GM19238 (cell line): ENCODE measurements around the gene THSD7A.

Experiments used
- DNase-seq: peaks from one replicate; pipeline ENCODE4 v3.0.0; 2011; ENCODE audit warnings: low spot score; ENCODE audit not compliant: insufficient read length

Gene THSD7A

DNA sequence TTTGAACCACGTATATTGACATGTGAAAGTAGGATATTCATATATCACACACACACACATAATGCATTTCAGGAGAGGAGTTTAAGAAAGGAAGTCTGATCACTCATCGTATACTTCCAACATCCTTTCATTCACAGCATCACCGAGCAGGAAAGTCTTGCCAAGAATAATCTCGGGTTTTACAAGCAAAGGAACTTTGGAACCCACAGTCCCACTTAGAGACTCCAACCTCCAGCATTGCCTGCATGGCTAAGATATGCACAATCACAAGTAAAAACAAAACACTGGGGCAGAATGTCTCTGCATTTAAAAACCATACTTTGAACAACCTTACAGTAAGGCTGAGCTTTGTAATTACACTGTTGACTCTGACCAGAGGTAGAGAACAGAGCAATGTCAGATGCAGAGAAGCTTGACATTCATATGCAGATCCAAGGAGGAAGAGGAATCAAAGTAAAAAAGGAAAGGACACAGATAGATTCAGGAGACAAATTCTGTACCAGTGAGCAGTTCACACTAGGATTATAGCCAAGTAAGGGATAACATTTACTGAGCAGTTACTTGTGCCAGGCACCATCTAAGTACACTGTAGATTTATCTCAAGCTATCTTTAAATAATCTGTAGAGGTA lies 14.8 kb downstream of the THSD7A start:
- no peak for DNase-seq

DNA sequence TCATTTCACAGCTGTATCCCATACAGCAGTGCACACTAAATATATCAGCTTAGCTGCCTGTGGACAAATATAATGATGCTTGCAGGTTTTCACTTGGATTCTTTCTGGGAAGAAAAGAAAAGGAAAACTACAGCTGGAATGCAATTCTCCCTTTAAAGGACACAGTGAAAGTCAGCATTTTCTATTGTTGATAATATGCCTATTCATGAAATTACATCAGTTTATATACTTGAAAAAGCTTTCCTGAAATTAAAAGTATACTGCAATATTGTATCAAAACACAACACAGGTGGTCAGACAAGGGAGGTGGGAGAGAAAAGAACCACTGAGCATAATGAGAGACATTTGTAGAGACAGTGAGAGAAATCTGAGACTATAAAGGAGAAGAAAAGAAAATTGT lies 20.3 kb downstream of the THSD7A start:
- DNase-seq = no peak

DNA sequence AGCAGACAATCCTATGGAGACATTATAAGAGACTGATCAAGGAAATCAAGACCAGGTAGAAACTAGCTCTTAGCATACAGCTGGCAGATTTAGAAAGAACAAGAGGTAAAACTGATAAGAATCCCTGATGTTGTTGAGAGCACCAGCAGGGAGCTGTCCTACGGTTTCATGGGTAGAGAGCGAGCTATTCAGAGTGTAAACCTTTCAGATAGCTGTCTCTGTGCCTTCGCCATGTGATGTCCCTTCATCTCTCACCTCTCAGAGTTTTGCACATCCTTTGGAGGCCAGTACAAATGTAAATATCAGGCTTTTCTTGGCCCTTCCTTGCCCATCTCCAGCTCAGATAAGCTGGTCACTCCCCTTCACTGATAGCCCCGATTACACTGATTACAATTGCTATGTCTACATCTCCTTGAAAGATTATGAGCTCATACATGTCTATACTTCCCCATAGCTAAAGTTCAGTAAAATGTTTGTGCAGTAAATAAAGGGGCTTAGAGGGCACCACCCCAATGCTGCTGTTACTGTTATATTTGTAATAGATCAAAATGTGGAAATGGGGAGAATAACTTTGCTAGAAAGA lies 21.9 kb downstream of the THSD7A start:
- DNase-seq = no peak

DNA sequence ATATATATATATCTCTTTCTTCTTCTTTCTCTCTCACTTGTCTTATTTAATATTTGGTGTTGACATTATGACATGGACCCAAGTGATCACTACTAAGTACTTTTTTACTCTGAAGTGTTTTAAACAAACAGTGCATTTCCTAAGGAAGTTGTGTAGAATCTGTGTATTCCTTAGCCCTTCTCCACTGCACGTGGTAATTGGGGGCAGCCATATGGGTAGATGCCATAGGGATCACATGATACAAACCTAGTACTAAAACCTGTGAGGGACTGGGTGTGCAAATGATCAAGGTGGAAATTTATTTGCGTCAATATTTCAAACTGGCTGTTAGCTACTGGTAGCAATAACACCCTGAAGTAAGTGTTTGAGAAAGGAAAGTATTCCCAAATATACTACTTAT lies 25.0 kb downstream of the THSD7A start:
- DNase-seq = no peak

DNA sequence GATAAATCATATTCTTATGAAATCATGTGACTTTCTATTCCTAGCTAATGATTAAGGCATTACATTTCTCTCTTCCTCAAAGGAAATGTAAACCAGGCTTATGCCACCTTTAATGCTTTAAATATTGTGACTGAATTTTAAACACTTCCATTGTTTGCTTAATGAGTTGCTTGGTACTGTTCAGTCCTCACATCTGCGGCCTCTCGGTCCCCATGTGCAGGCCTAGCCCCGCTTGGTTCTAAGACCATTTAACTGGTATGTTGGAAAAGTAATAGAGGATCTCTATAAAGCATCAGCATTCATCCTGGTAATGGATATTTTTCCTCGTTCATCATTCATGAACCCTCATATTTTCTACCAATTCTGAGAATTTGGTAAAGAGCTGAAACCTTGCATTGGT lies 27.4 kb downstream of the THSD7A start:
- no peak for DNase-seq

DNA sequence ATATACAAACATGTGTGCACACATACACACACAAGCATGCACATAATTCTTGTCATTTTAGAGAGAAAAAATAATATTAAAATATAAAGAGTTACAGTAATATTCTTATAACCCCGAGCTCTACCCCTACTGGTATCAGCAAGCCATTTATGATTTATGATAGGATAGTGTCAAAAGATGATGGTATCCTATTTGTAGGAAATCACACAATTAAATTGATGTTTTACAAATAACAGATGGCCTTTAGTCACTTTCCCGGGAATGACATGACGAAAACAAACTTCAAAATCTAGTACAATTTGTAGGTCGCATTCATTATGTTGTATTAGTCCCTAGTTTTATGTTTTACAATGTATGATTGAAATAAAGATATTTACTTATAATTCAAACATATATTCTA lies 36.8 kb downstream of the THSD7A start:
- DNase-seq = no peak

DNA sequence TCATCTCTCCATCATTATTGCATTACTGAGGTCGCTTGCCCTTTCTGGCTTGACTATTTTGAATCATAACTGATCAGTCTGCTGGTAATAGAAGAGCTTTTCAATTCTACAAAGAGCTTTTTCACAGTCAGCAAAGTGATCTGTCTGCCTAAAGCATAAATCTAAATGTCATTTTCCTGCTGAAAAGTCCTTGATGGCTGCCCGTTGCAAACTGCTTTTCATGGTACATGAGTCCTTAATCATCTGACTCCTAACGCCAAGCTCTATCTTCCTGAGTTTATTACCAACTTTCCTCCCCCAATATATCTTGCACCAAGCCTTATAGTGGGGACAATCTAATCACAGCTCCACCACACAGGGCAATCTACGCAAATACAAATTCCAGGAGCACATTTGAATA lies 39.8 kb downstream of the THSD7A start:
- no peak for DNase-seq

DNA sequence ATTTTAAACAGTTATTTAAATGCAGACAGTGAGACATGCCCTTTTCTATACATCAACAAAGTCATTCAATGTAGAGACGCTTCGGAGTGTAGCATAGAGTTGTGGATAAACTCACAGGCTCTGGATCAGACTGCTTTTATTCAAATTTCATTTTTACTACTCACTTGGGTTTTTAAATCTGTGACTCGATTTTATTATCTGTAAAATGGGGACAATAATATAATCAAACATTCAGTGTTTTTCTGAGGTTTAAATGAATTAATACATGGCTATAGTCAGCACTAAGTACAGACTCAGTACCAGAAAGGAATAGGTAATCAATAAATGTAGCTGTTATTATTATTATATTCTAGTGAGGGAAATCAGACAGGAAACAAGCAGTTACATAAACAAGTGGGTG lies 43.4 kb downstream of the THSD7A start:
- no peak for DNase-seq

DNA sequence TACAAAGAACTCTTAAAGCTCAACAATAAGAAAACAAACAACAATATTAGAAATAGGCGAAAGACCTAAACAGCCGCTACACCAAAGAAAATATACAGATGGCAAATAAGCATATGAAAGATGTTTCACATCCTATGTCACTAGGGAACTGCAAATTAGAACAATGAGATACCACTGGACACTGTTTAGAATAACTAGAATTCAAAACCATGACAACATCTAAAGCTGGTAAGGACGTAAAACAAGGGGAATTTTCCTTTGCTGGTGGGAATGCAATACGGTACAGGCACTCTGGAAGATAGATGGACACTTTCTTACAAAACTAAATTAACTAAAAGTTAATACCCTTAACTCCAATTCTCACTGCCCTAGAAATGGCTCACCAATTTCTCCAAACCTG lies 44.5 kb downstream of the THSD7A start:
- DNase-seq = no peak

DNA sequence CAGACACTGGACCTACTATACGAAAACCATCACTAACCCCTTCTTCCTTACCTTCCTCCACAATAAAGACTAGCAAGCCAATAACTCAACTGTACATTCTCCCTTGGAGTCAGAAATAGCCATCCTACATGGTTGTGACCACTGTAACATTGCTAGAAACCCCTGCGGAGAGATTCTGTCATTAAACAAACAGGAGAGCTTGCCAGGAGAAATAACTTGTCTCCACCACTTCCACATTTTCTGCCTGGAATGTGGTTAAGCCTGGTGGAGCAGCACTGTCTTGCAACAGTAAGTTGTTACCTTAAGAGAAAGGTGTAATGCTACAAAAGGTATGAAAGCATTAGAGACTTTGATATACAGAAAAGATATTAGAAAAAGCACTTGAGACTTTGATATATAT lies 45.8 kb downstream of the THSD7A start:
- DNase-seq = no peak

DNA sequence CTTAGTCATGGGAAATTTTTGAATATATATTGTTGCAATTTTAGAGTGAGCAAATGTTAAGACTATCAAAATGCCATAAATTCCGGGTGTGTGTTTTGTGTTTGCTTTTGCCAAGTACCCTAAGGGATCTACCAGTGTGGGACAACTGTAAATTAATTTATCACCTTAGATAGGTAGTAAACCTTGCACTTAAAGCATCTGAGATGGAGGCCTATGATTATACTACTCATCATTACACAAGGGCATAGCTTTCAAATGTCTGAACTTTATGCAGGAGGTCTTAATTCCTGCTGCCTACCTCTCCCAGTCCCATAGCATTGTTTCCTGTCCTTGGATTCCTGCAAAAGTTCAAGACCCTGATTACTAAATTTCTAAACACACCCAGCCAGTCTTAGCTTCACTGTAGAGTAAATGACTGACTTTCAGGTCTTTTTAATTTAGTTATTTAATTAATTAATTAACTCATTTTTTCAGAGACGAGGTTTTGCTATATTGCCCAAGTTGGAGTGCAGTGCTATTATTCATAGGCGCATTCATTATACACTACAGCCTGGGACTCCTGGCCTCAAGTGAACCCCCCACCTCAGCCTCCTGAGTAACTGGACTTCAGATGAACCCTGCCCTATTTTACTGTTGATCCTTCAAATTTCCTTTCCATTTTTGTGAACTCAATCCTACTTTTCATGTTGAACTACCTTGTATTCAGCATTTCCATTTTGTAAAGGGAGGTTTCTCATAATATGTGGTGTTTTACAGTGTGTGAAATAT lies 47.0 kb downstream of the THSD7A start:
- DNase-seq = no peak

DNA sequence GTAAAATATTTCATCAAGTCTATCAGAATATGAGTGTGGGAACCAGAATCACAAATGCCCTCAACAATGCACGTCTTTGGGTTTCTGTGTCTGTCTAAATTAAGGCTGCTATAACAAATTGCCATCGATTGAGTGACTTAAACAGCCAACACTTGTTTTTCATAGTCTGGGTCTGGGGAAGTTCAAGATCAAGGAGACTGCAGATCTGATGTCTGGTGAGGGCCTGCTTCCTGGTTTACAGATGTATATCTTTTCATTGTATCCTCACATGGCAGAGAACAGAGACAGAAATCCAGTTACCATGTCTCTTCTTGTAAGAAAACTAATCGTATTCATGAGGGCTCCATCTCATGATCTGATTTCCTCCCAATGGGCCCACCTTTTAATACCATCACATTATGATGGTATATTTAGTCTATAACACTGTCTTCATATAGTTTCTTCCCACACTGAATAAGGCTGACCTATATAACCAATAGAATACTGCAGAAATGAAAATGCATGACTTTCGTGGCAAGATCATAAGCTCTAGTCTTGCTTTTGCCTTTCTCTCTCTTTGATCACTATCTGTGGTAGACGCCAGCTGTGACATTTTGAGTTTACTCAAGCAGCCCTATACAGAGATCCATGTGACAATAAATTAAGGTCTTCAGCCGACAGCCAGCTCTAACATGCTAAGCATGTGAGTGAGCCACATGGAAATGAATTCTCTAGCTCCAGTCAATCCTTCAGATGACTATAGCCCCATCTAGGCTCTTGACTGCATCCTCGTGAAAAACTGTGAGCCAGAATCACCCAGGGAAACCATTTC lies 51.9 kb downstream of the THSD7A start:
- DNase-seq = no peak

DNA sequence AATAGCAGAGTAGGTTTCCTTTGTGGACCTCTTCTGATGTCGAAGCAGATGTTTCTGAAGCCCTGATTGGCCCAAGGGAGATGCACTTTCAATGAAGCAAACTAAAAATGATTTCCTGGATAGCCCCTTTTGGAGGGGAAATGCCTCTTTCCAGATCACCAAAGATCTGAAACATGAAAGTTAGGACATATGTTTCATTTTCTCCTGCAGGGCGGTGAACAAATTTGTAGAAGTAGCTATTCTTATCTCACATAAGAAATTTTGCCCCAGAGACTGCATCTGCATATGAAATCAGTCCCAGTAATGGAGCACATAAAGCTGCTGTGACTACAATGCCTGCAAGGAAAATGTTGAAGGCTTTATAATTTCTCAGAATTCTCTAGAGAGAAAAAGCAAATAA lies 56.0 kb downstream of the THSD7A start:
- DNase-seq = no peak

DNA sequence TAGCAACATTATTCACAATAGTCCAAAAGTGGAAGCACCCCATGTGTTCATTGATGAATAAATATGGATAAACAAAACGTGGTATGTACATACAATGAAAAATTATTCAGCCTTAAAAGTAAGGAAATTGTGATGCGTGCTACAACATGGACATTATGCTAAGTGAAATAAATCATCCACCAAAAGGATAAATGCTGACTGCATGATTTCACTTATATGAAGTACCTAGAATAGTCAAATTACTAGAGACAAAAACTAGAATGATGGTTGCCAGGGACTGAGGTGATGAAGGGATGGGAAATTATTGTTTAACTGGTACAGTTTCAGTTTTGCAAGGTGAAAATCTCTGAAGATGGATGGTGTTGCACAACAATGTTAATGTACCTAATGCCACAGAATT lies 56.6 kb downstream of the THSD7A start:
- DNase-seq = no peak

DNA sequence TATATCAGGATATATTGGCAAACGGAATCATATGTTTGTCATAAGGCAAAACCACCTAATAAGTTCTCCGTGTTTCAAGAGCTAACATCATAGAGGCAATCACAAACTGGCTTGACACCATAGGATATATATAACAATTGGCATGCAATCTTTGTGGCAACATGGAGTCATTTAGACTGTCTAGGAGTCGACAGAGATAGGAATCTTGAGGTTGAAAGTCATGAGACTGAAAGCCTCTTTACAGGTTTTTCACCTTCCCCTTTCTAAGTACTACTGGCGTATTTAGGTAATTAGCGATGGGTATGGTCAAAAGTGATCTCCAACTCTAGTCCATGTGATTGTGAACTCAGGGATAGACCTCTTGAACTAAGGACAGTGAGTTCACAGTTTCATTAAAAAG lies 63.7 kb downstream of the THSD7A start:
- DNase-seq = no peak

DNA sequence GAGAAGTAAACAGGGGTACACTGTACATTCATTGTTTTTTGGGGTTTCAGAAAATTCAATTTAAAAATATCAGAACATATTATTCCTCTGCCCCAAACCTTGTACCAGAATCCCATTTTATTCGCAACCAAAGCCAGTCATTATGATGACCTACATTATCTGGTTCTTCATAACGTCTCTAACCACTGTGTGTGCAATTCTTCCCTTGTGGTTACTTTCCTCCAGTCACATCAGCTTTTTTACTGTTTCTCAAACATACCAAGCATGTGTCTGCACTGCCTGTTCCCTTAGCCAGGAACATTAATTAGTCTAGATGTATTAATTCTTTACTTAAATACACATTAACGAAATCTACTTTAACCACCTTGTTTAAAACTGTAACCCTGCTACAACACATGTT lies 64.8 kb downstream of the THSD7A start:
- DNase-seq = no peak

DNA sequence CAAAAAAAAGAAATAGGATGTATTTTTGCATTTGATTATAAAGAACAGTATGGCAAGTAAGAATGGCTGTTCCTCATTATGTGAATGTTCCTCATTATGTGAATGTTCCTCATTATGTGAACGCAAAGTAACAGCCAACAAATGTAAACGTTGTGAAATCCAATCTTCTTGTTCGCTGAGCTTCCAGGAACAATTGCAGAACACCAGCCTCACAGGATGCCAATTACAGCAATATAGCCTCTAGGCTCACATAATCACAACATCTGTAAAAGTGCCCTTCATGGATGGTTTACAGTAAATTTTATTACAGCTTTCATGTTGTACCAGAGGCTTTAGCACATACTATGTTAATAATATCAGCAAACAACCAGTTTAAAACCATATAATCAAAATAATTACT lies 71.6 kb downstream of the THSD7A start:
- DNase-seq = no peak

DNA sequence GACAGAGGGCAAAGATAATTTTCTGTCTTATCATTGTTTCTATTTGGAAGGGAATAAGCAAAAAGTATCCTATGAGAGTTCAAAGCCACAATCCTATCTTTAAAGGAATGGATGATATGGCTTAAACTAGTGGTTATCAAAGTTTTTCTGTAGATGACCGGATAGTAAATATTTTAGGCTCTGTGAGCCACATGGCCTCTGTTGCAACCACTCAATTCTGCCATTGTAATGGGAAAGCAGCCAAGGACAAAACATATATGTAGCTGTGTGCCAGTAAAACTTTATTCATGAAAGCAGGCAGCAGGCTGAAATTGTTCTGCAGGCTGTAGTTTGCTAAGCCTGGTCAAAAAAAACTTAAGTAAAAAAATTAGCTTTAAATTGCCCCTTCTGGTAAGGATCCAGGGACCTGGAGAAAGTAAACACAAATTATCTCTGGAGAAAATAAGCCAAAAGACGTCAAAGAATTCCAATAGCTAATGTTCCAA lies 73.3 kb downstream of the THSD7A start:
- DNase-seq = no peak

DNA sequence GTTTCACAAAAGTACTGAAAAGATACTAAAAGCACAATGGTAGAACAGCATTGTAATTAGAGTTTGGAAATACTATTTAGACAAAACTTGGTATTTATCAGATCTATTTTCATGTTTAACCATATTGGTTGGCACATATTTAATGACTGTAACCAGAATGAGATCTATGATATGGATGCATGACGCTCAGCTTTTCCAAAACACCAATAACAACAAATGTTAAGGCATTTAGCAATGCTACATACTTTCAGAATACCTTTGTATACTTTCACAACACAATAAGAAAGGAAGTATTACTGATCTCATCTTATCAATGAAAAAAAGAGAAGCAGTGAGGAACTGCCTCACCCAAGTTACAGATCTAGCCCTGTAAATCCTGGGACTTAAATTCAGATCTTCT lies 74.8 kb downstream of the THSD7A start:
- DNase-seq = no peak

DNA sequence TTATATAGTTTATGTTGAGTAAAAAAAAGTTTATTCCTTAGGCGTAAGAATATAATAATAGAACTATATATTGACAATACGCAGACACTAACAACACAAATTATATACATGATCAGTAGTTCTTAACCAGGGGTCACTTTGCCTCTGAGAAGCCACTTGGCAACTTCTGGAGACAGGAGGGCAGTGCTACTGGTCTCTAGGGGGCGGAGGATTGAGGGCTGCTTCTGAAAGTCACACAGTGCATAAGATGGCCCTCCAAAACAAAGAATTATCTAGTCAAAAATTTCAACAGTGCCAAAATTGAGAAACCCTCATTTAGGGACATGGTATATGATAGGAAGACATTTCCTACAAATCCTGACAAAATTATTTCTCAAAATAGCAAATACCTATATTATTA lies 77.1 kb downstream of the THSD7A start:
- no peak for DNase-seq

DNA sequence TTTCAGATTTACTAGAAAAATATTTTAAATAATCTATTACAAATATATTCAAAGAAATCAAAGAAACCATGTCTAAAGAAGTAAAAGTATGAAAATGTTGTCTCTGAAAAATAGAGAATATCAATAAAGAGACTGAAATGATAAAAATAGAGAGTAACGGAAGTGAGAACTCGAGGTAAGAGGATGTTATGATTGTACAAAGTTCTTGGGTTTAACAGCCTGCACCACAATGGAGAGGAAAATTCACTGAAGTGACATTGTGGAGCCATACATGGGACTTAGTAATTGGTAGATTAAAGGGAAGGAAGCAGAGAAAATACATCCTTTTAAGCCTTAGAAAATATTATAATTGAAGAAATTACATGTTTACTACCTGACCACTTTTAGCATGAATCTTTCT lies 77.9 kb downstream of the THSD7A start:
- no peak for DNase-seq

DNA sequence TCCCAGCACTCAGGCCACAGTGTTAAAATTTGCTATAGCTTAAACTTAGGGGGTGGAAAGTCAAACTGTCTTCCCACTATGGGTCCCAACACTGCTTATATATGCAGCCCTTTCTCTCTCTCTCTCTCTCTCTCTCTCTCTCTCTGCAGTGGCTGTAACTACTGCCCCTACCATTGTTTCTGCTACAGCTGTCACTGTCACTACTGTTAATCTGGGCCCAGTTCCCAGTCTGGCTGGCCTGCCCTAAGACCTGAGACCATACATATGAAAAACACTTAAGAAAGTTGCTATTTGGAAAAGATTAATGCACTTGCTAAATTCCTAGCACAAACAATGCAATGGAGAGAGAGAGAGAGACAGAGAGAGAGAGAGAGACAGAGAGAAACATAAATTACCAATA lies 78.6 kb downstream of the THSD7A start:
- DNase-seq = no peak
